Measurements from ENCODE around the gene DNAJB4. TPM values are rescaled to one million over a fixed set of nuclear protein-coding genes. Genes with fewer than 3 reads are reported as not detected.

Gene DNAJB4
- total RNA-seq, 1 donor from 2014 or later, result 23.2 TPM

GRCh38 chr1:78038071-78038470, 33.3 kb downstream of the DNAJB4 start:
- no peaks in the 10 kb centered on the region for H3K36me3 Mint-ChIP-seq (ENCODE audit: low read depth)
- H3K4me3 Mint-ChIP-seq, result no peak overlapping the region
- no peaks in the 10 kb centered on the region for H3K4me1 Mint-ChIP-seq
- no peaks in the 10 kb centered on the region for H3K9me3 Mint-ChIP-seq
- DNase-seq (ENCODE audit: low read depth, low spot score), result no peak
- peaks cover 24% of the 10 kb centered on the region for H3K27me3 Mint-ChIP-seq (ENCODE audit: low read depth)
- no peak for TF ChIP-seq CTCF (conservative IDR thresholded peaks at IDR 0.05)
- H3K27ac Mint-ChIP-seq (ENCODE audit: unreplicated experiment), result no peak overlapping the region

- H3K36me3 Mint-ChIP-seq (ENCODE audit: low read depth), result no peaks in the 10 kb centered on the region
- no peak for DNase-seq (ENCODE audit: low read depth, low spot score)
- H3K27ac Mint-ChIP-seq (ENCODE audit: unreplicated experiment), result no peak overlapping the region
- H3K4me1 Mint-ChIP-seq, result no peaks in the 10 kb centered on the region
- H3K9me3 Mint-ChIP-seq, result no peaks in the 10 kb centered on the region
- H3K27me3 Mint-ChIP-seq (ENCODE audit: low read depth), result peaks cover 28% of the 10 kb centered on the region
- no peak for TF ChIP-seq CTCF (conservative IDR thresholded peaks at IDR 0.05)
- H3K4me3 Mint-ChIP-seq, result no peak overlapping the region
Measured at GRCh38 chr1:78038491-78038939, 33.8 kb downstream of the DNAJB4 start.

- Mint-ChIP-seq H3K4me3 (no peak overlapping the region), H3K27ac (ENCODE audit: unreplicated experiment) (no peak overlapping the region), H3K4me1 (peaks cover 7% of the 10 kb centered on the region), H3K27me3 (ENCODE audit: low read depth) (peaks cover 49% of the 10 kb centered on the region), H3K36me3 (ENCODE audit: low read depth) (no peaks in the 10 kb centered on the region), H3K9me3 (no peaks in the 10 kb centered on the region)
- TF ChIP-seq CTCF (conservative IDR thresholded peaks at IDR 0.05), result no peak
- DNase-seq (ENCODE audit: low read depth, low spot score), result no peak
Measured at GRCh38 chr1:78040484-78041089, 35.8 kb downstream of the DNAJB4 start.

- no peak overlapping the region for H3K4me3 Mint-ChIP-seq
- TF ChIP-seq CTCF (conservative IDR thresholded peaks at IDR 0.05), result no peak
- peaks cover 75% of the 10 kb centered on the region for H3K27me3 Mint-ChIP-seq (ENCODE audit: low read depth)
Measured at GRCh38 chr1:78043436-78043835, 38.7 kb downstream of the DNAJB4 start.

GRCh38 chr1:78044796-78045562, 40.2 kb downstream of the DNAJB4 start:
- Mint-ChIP-seq H3K4me3 (peak overlapping the region; percentile 49), H3K9me3 (no peaks in the 10 kb centered on the region), H3K36me3 (ENCODE audit: low read depth) (no peaks in the 10 kb centered on the region), H3K27ac (ENCODE audit: unreplicated experiment) (no peak overlapping the region), H3K4me1 (peaks cover 13% of the 10 kb centered on the region), H3K27me3 (ENCODE audit: low read depth) (peaks cover 81% of the 10 kb centered on the region)
- DNase-seq (ENCODE audit: low read depth, low spot score), result no peak
- no peak for TF ChIP-seq CTCF (conservative IDR thresholded peaks at IDR 0.05)

More at GRCh38 chr1:78043436-78043835, 38.7 kb downstream of the DNAJB4 start:
- Mint-ChIP-seq H3K9me3 (no peaks in the 10 kb centered on the region), H3K27ac (ENCODE audit: unreplicated experiment) (no peak overlapping the region), H3K36me3 (ENCODE audit: low read depth) (no peaks in the 10 kb centered on the region), H3K4me1 (peaks cover 13% of the 10 kb centered on the region)
- no peak for DNase-seq (ENCODE audit: low read depth, low spot score)

Data from neural crest cell (in vitro differentiated cells).